ENCODE measurements around the gene SMYD3.

SMYD3 gene

GRCh38 chr1:246000638-246001015, 506.5 kb downstream of the SMYD3 start:
- TF ChIP-seq CTCF (conservative IDR thresholded peaks at IDR 0.05), result no peak
- TF ChIP-seq ZFX (IDR thresholded peaks at IDR 0.05), result no peak
- peak overlapping the region; percentile 66; the same call in 1 of the 2 replicates for H3K27ac ChIP-seq

GRCh38 chr1:245999697-246000637, 507.1 kb downstream of the SMYD3 start:
- TF ChIP-seq ZFX (IDR thresholded peaks at IDR 0.05), result no peak
- TF ChIP-seq CTCF (conservative IDR thresholded peaks at IDR 0.05), result peak; percentile 17

GRCh38 chr1:245997471-245998258, 509.4 kb downstream of the SMYD3 start:
- H3K27ac ChIP-seq, result peak overlapping the region; percentile 69
- no peak for TF ChIP-seq ZFX (IDR thresholded peaks at IDR 0.05)
- no peak for TF ChIP-seq CTCF (conservative IDR thresholded peaks at IDR 0.05)

More at GRCh38 chr1:245999697-246000637, 507.1 kb downstream of the SMYD3 start:
- H3K27ac ChIP-seq, result peak overlapping the region; percentile 66; the same call in 1 of the 2 replicates

GRCh38 chr1:245996811-245997210, 510.3 kb downstream of the SMYD3 start:
- peak overlapping the region; percentile 69 for H3K27ac ChIP-seq

GRCh38 chr1:245995474-245995873, 511.6 kb downstream of the SMYD3 start:
- peak overlapping the region; percentile 36; the same call in 1 of the 2 replicates for H3K27ac ChIP-seq
- TF ChIP-seq CTCF (conservative IDR thresholded peaks at IDR 0.05) (no peak), ZFX (IDR thresholded peaks at IDR 0.05) (no peak)

More at GRCh38 chr1:245996811-245997210, 510.3 kb downstream of the SMYD3 start:
- no peak for TF ChIP-seq ZFX (IDR thresholded peaks at IDR 0.05)

- H3K27ac ChIP-seq, result no peak overlapping the region
- no peak for TF ChIP-seq ZFX (IDR thresholded peaks at IDR 0.05)
- TF ChIP-seq CTCF (conservative IDR thresholded peaks at IDR 0.05), result no peak
These were observed 515.8 kb downstream of the SMYD3 start for GRCh38 chr1:245991266-245991665.

- TF ChIP-seq ZFX (IDR thresholded peaks at IDR 0.05), result no peak
- no peak for TF ChIP-seq CTCF (conservative IDR thresholded peaks at IDR 0.05)
- H3K27ac ChIP-seq, result no peak overlapping the region
These were observed 516.6 kb downstream of the SMYD3 start for GRCh38 chr1:245990315-245991022.

Data from C4-2B (cell line).